Omental fat pad (tissue), 4 donors: ENCODE measurements around the gene CEP72. TPM values are rescaled to one million over a fixed set of nuclear protein-coding genes. Genes with fewer than 3 reads are reported as not detected.

ENCODE experiments used
- ATAC-seq: fragments of 150-250 bp; one replicate; pipeline ENCODE4 v1.9.1; 2016; ENCODE audit warnings: mild to moderate bottlenecking, moderate library complexity; ENCODE audit not compliant: low FRiP score
- DNase-seq: peaks from one replicate; pipeline ENCODE4 v3.0.0-alpha.2; 2019; ENCODE audit warnings: low spot score
- CTCF ChIP-seq, 3 donors: fragments of 450-650 bp; IDR thresholded peaks; one replicate each; pipeline ENCODE4 v1.5.1; 2016 to 2017; ENCODE audit warnings: antibody characterized with exemption in 3 of 3, mild to moderate bottlenecking in 3 of 3, moderate library complexity in 2 of 3
- total RNA-seq, 4 donors: library from RNA; depleted of rRNA; stranded (reverse); fragments of >200 nt; gene quantifications; one replicate each; pipeline ENCODE4 v1.1.0, GENCODE V29; 2016

Gene CEP72
- total RNA-seq, 4 donors from 2014 or later: 1.1 to 2.0 (median 1.7) TPM

DNA sequence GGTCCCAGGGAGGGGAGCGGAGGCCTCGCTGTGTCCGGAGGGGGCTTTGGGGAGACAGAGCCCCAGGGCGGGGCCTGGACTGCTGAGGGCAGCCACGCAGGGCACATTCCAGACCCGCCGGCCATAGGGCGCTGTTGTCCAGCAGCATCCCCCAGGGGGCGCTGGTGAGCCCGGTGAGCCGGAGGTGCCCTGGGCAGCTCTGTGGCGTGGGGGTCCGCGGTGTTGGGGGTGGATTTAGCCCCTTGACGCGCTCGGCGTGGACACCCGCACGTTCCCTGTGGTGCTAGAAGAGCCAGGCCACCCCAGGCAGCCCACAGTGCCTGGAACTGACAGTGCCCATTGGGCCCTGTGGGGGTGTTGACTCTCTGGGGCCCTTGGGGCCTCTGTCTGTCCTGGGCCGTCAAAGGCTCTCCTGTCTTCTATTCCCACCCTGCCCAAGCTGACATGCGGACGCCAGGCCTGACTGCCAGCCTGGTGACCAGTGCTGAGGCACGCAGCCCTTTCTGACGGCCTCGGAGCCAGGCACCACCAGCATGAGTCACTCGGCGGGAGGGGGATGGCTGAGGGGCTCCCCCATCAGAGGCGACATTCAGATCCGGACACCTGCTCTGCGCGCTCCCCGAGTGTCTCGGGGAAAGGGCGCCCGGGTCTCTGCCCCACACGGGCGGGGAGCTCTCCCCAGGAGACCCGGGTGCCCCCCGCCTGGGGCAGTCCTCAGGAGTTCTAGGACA is 57.1 kb downstream of the CEP72 start:
- DNase-seq (no peak), ATAC-seq (no peak)
- TF ChIP-seq CTCF (IDR thresholded peaks at IDR 0.05): no peak

DNA sequence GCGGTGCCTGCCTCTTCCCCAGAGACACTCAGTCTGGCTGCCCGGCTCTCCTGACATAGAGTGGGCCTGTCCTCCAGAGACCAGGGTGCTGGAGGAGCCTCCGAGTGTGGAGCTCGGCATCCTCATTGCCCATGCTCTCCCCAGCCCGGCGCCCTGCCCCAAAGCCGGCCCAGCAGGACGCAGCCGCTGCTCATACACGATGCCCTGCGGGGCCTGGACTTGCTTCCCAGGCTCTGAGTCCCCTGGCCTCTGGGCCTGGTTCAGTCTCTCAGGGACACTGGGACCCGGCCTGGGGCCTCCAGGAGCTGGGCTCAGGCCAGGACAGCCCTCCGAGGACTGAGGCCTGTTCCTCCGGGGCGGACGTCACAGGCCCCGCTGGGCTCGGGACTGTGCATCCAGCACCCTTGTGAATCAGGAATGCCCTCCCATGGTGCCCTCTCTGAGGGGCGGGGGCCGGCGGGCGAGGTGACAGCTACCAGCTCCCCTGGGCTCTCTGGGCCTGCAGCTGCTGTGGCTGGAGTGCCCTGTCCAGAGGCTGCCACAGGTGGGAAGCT is 57.8 kb downstream of the CEP72 start:
- no peak for ATAC-seq
- no peak for DNase-seq
- no peak for TF ChIP-seq CTCF (IDR thresholded peaks at IDR 0.05)

DNA sequence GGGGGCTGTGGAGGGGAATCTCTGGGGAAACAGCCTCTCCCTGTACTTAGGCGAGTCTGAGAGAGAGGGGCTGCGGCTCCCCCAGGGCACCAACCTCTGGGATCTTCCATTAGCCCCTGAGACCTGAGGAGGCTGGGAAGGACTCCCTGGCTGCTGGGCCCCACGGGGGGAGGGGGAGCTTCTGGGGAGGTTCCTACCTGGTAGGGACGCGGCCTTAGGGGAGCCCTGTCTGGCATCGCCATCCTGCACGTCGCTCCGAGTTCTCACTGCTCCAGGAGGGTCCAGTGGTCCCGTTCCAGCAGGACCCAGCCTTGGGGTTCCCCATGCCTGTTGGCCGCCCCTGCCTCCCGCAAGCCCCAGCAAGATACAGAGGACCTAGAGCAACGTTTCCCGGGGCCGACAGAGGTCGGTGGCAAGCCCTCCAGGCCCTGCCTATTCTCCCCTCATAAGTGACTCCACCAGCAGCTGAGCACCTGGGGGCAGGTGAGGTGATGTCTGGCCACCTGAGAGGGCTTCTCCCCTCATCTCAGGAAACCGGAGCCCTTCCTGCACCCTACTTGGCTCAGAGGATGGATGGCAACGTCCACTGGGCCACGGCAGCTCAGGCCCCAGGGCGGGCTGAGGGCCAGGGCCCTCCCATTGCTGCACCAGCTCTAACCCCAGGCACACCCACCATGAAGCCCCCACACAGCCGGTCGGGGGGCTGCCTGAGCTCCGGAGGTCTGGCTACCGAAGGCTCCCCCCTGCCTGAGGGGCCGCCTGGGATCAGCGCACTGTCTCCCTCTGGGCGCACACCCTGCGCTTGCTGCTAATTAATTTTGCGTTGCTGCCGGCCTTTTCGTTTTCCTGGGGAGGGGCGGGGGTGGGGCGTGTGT is 58.5 kb downstream of the CEP72 start:
- no peak for ATAC-seq
- TF ChIP-seq CTCF (IDR thresholded peaks at IDR 0.05): no peak
- DNase-seq: no peak

DNA sequence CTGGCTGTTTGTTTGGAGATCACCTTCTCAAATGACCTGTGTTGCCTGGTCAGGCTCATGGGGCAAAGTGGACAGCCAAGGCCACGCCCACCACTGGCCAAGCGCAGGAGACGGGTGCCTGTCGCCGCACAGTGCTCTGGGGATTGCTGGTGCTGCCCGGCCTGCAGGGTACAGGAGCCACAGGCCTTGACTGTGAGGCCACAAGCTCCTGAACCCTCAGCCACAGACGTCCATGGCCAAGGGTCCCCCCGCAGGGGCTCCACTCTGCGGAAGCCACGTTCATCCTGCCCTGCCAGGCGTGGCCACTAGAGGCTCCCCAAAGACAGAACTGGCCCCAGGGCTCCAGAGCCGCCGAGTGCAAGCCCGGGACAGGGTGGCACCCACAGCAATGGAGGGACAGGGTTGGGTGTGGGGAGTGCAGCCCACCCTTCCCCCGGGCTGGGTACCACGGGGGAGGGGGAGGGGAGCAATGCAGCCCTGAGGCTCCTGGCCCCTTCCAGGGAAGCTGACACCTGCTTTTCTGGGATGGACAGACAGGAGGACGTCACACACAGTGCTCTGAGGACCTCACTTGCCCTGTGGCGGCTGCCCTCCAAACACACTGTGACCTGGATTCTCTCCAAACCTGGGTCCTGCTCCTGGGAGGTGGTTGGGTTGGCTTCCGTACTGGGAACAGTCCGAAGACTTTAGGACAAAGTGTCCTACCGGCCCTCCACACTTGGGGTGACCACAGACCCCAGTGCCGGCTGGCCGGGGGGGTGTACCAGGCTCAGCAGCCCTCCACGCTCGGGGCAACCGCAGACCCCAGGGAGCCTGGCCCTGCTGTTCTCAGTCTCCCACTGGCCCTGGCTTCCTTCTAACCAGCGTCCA is 59.6 kb downstream of the CEP72 start:
- peak; percentile 57 for ATAC-seq
- DNase-seq: no peak
- TF ChIP-seq CTCF (IDR thresholded peaks at IDR 0.05): peak in 1 of 3 donors; percentile 21

- ATAC-seq: peak; percentile 52
- peak; percentile 89 for DNase-seq
Observed at GRCh38 chr5:672329-673160, 60.4 kb downstream of the CEP72 start.

More at GRCh38 chr5:672329-673160, 60.4 kb downstream of the CEP72 start:
- TF ChIP-seq CTCF (IDR thresholded peaks at IDR 0.05): no peak
